Fibroblast of villous mesenchyme (primary cell): ENCODE measurements around the gene C14orf132. TPM values are rescaled to one million over a fixed set of nuclear protein-coding genes. Genes with fewer than 3 reads are reported as not detected.

ENCODE experiments used
- small RNA-seq: library from RNA; depleted of rRNA; stranded (forward); fragments of <200 nt; gene quantifications from one replicate; pipeline ENCODE3, GENCODE V24; 2012
- total RNA-seq: library from RNA; depleted of rRNA; stranded (reverse); fragments of >200 nt; gene quantifications from 2 replicates; pipeline ENCODE4 v1.2.3, GENCODE V29; 2012

The C14orf132 gene
- total RNA-seq, 1 donor = 22.9 TPM

Small RNA genes lying within 50 kb of the gene (small RNA-seq; reads per million reads assigned to genes)
- not detected for gene AL137190.1

Other genes starting within 250 kb of the C14orf132 start
- not detected in 2 replicates for gene TUNAR, start 162.5 kb upstream of the C14orf132 start, total RNA-seq
- gene BDKRB2, start 165.5 kb downstream of the C14orf132 start, total RNA-seq = 51.5 and 105 TPM in 2 replicates
- gene BDKRB1, start 216.8 kb downstream of the C14orf132 start, total RNA-seq = 5.8 and 15.1 TPM in 2 replicates